ENCODE results near the gene WNT3A. TPM values are rescaled to one million over a fixed set of nuclear protein-coding genes. Genes with fewer than 3 reads are reported as not detected.

WNT3A gene
- total and polyA plus RNA-seq, 2 experiments from 2014 or later = 0.07 to 0.65 TPM

DNA sequence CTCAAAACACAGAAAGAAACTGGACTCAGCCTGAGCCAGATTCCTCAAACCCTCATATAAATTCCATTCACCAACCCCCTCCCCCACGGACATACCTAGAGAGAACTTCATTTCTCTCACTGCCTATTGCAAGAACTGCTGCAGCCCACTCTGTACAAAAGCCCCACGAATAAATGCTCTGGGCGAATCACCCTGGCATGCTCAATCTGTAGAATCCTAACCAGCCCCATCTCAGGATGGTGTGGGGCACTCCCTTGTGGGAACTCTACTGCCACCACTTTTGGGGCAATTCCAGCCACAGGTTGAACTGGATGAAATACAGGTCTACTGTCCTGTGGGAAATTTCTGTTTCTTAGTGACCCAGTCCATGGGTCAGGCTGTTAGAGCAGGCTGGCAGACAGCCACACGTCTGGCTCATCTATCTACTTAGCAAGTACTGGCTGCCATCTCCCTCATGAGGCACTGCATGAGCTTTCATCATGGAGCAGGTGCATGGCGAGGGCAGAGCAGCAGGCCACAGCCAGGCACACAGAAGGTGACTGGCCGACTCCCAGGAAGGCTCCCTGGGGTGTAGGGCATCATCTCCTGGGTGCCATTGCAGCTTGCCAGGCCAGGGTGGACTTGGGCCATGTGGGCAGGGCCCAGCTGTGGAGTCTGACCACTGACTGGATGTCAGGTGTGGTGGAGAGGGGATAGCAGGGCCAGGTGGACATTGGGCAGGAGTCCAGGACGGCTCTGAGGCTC lies 97.9 kb downstream of the WNT3A start (continued):
- TF ChIP-seq, protein P1, sequence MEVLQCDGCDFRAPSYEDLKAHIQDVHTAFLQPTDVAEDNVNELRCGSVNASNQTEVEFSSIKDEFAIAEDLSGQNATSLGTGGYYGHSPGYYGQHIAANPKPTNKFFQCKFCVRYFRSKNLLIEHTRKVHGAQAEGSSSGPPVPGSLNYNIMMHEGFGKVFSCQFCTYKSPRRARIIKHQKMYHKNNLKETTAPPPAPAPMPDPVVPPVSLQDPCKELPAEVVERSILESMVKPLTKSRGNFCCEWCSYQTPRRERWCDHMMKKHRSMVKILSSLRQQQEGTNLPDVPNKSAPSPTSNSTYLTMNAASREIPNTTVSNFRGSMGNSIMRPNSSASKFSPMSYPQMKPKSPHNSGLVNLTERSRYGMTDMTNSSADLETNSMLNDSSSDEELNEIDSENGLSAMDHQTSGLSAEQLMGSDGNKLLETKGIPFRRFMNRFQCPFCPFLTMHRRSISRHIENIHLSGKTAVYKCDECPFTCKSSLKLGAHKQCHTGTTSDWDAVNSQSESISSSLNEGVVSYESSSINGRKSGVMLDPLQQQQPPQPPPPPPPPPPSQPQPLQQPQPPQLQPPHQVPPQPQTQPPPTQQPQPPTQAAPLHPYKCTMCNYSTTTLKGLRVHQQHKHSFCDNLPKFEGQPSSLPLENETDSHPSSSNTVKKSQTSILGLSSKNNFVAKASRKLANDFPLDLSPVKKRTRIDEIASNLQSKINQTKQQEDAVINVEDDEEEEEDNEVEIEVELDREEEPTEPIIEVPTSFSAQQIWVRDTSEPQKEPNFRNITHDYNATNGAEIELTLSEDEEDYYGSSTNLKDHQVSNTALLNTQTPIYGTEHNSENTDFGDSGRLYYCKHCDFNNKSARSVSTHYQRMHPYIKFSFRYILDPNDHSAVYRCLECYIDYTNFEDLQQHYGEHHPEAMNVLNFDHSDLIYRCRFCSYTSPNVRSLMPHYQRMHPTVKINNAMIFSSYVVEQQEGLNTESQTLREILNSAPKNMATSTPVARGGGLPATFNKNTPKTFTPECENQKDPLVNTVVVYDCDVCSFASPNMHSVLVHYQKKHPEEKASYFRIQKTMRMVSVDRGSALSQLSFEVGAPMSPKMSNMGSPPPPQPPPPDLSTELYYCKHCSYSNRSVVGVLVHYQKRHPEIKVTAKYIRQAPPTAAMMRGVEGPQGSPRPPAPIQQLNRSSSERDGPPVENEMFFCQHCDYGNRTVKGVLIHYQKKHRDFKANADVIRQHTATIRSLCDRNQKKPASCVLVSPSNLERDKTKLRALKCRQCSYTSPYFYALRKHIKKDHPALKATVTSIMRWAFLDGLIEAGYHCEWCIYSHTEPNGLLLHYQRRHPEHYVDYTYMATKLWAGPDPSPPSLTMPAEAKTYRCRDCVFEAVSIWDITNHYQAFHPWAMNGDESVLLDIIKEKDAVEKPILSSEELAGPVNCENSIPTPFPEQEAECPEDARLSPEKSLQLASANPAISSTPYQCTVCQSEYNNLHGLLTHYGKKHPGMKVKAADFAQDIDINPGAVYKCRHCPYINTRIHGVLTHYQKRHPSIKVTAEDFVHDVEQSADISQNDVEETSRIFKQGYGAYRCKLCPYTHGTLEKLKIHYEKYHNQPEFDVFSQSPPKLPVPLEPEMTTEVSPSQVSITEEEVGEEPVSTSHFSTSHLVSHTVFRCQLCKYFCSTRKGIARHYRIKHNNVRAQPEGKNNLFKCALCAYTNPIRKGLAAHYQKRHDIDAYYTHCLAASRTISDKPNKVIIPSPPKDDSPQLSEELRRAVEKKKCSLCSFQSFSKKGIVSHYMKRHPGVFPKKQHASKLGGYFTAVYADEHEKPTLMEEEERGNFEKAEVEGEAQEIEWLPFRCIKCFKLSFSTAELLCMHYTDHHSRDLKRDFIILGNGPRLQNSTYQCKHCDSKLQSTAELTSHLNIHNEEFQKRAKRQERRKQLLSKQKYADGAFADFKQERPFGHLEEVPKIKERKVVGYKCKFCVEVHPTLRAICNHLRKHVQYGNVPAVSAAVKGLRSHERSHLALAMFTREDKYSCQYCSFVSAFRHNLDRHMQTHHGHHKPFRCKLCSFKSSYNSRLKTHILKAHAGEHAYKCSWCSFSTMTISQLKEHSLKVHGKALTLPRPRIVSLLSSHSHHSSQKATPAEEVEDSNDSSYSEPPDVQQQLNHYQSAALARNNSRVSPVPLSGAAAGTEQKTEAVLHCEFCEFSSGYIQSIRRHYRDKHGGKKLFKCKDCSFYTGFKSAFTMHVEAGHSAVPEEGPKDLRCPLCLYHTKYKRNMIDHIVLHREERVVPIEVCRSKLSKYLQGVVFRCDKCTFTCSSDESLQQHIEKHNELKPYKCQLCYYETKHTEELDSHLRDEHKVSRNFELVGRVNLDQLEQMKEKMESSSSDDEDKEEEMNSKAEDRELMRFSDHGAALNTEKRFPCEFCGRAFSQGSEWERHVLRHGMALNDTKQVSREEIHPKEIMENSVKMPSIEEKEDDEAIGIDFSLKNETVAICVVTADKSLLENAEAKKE (CRISPR knock-in tag; IDR thresholded peaks at IDR 0.05) = no peak
- TF ChIP-seq ZNF331 (CRISPR knock-in tag; IDR thresholded peaks at IDR 0.05; ENCODE audit: low read depth) (no peak), ETS1 (IDR thresholded peaks at IDR 0.05) (no peak), NANOG (IDR thresholded peaks at IDR 0.05; ENCODE audit: borderline replicate concordance) (no peak), STAT1 (IDR thresholded peaks at IDR 0.05; ENCODE audit: unreplicated experiment) (no peak)

- Histone ChIP-seq H3K27me3 (ENCODE audit: insufficient read depth) (peaks cover 8% of the 10 kb centered on the region; the same call in 1 of the 2 replicates), H3F3A (replicated peaks; ENCODE audit: low read depth) (0 out of 2 replicates have a peak, but pooled peaks cover 2% of the 10 kb centered on the region), H3K9me2 (ENCODE audit: insufficient read depth) (no peaks in the 10 kb centered on the region), H3K4me1 (ENCODE audit: insufficient read depth) (peaks cover 7% of the 10 kb centered on the region; the same call in 1 of the 2 replicates), H3K36me3 (ENCODE audit: insufficient read depth) (no peaks in the 10 kb centered on the region), H3K4me2 (no peak overlapping the region), H4K20me1 (replicated peaks; ENCODE audit: insufficient read depth) (no peaks in the 10 kb centered on the region; the same call in 1 of the 2 replicates), H2AFZ (no peak overlapping the region), H3K4me3 (no peak overlapping the region), H3K27ac (ENCODE audit: low read depth) (no peak overlapping the region), H3K79me2 (replicated peaks; ENCODE audit: insufficient read depth) (peaks cover 8% of the 10 kb centered on the region)
- no peak for DNase-seq (ENCODE audit: low spot score)
- Mint-ChIP-seq H3K4me3 (no peak overlapping the region), H3K27ac (no peak overlapping the region), H3K27me3 (ENCODE audit: insufficient read depth, low read depth, poor library complexity) (peaks cover 28% of the 10 kb centered on the region), H3K4me1 (peaks cover 20% of the 10 kb centered on the region), H3K9me3 (no peaks in the 10 kb centered on the region; the same call in 1 of the 3 replicates), H3K36me3 (ENCODE audit: low read depth) (peaks cover 18% of the 10 kb centered on the region)
- ATAC-seq = no peak
- TF ChIP-seq, protein P2, sequence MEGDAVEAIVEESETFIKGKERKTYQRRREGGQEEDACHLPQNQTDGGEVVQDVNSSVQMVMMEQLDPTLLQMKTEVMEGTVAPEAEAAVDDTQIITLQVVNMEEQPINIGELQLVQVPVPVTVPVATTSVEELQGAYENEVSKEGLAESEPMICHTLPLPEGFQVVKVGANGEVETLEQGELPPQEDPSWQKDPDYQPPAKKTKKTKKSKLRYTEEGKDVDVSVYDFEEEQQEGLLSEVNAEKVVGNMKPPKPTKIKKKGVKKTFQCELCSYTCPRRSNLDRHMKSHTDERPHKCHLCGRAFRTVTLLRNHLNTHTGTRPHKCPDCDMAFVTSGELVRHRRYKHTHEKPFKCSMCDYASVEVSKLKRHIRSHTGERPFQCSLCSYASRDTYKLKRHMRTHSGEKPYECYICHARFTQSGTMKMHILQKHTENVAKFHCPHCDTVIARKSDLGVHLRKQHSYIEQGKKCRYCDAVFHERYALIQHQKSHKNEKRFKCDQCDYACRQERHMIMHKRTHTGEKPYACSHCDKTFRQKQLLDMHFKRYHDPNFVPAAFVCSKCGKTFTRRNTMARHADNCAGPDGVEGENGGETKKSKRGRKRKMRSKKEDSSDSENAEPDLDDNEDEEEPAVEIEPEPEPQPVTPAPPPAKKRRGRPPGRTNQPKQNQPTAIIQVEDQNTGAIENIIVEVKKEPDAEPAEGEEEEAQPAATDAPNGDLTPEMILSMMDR (conservative IDR thresholded peaks at IDR 0.05; ENCODE audit: low read depth in 2 of 2) = no peak
Observed at GRCh38 chr1:228105270-228105995, 98.6 kb downstream of the WNT3A start.

Data from GM23338 (cell line).